HepG2 (cell line): ENCODE measurements around the gene SFTA2. TPM values are rescaled to one million over a fixed set of nuclear protein-coding genes. Genes with fewer than 3 reads are reported as not detected.
A peak's percentile ranks its signal among the peaks of the same experiment; 100 is the strongest.

ENCODE experiments used
- ATAC-seq: fragments of 200-7000 bp; cut with Tn5 transposase; 3 replicates; pipeline ENCODE4 v1.9.1; 2020; ENCODE audit warnings: mild to moderate bottlenecking, moderate library complexity
- BruUV-seq: library from RNA; stranded (reverse); fragments of 400-500 nt; replicated peaks from 2 replicates; lab custom pipeline; 2021; lab: Mats Ljungman, UMichigan
- CTCF ChIA-PET: fragments of 300-600 bp; formaldehyde crosslinking; extraction: SDS; loops from one replicate; lab custom pipeline; 2021; ENCODE audit warnings: low total read pairs, inconsistent platforms, low intra/inter-chr PET ratio; lab: Yijun Ruan, JAX
- POLR2A ChIA-PET: fragments of 350-600 bp; sonication (Branson Sonifier 250); formaldehyde crosslinking; loops from one replicate; lab custom pipeline; 2020; ENCODE audit warnings: antibody characterized with exemption, inconsistent platforms; lab: Yijun Ruan, JAX
- DNase-seq: peaks from one replicate; pipeline ENCODE4 v3.0.0-alpha.2; 2015; ENCODE audit warnings: low spot score
- FAIRE-seq: peaks from 3 replicates; lab custom pipeline; 2011; peaks lifted over from hg19 to GRCh38; lab: Jason Lieb, UNC
- H2AFZ ChIP-seq: one replicate; pipeline ENCODE4 v1.6.1; 2011; ENCODE audit warnings: low read length, inconsistent platforms
- H3K27ac ChIP-seq: fragments of 300-600 bp; 3 replicates; pipeline ENCODE4 v1.8.0; 2011; ENCODE audit warnings: mixed run types, mild to moderate bottlenecking, mixed read lengths, low read length, inconsistent platforms; ENCODE audit not compliant: insufficient read depth; ENCODE audit errors: extremely low read length
- H3K27me3 ChIP-seq, 2 experiments: fragments of 200-600 bp in 1 of 2; 2 replicates in 1 of 2; 3 replicates in 1 of 2; pipeline versions ENCODE4 v1.6.0 to v1.8.0; 2011; ENCODE audit warnings: low read length in 2 of 2, mild to moderate bottlenecking in 2 of 2, moderate library complexity in 2 of 2, inconsistent platforms in 1 of 2; ENCODE audit not compliant: insufficient read depth in 2 of 2, control insufficient read depth in 1 of 2
- H3K36me3 ChIP-seq, 2 experiments: fragments of 200-600 bp in 1 of 2; replicated peaks in 1 of 2; 2 replicates in 1 of 2; 3 replicates in 1 of 2; pipeline versions ENCODE4 v1.5.1 to v1.8.0; 2011; ENCODE audit warnings: low read length in 2 of 2, inconsistent platforms in 1 of 2; ENCODE audit not compliant: insufficient read depth in 2 of 2, control insufficient read depth in 1 of 2
- H3K4me1 ChIP-seq: 2 replicates; pipeline ENCODE4 v1.5.1; 2012; ENCODE audit warnings: low read length, inconsistent platforms; ENCODE audit not compliant: insufficient read depth
- H3K4me2 ChIP-seq: 2 replicates; pipeline ENCODE4 v1.6.0; 2011; ENCODE audit warnings: low read depth, low read length, inconsistent platforms
- H3K4me3 ChIP-seq, 3 experiments: fragments of 200-600 bp in 1 of 3; sonication (generic), shearing (Covaris generic) in 1 of 3; replicated peaks in 1 of 3; 2 replicates each; pipeline ENCODE4 v1.5.1; 2011 to 2016; ENCODE audit warnings: low read length in 3 of 3, inconsistent platforms in 2 of 3, low read depth in 2 of 3, mild to moderate bottlenecking in 2 of 3, control low read depth in 1 of 3, mixed read lengths in 1 of 3; ENCODE audit not compliant: insufficient read depth in 1 of 3
- H3K79me2 ChIP-seq: one replicate; pipeline ENCODE4 v1.6.1; 2011; ENCODE audit warnings: low read length, inconsistent platforms; ENCODE audit not compliant: insufficient read depth
- H3K9ac ChIP-seq: 2 replicates; pipeline ENCODE4 v1.6.0; 2011; ENCODE audit warnings: mild to moderate bottlenecking, low read depth, low read length, inconsistent platforms; ENCODE audit not compliant: insufficient read depth
- H3K9me3 ChIP-seq: 2 replicates; pipeline ENCODE4 v1.5.1; 2012; ENCODE audit warnings: mild to moderate bottlenecking, low read length
- H4K20me1 ChIP-seq: 2 replicates; pipeline ENCODE4 v1.6.0; 2011; ENCODE audit warnings: inconsistent platforms, mild to moderate bottlenecking, low read length, moderate library complexity; ENCODE audit not compliant: insufficient read depth
- CHCHD3 ChIP-seq: sonication (generic); formaldehyde crosslinking; IDR thresholded peaks from 2 replicates; pipeline ENCODE4 v1.8.0; 2022; ENCODE audit warnings: mild to moderate bottlenecking, missing genetic modification reagents, moderate library complexity
- DR1 ChIP-seq: sonication (generic); formaldehyde crosslinking; IDR thresholded peaks from 2 replicates; pipeline ENCODE4 v1.8.0; 2021; ENCODE audit warnings: mild to moderate bottlenecking, missing genetic modification reagents, inconsistent platforms
- EZH2 ChIP-seq: conservative IDR thresholded peaks from 2 replicates; pipeline ENCODE4 v1.6.1; 2012; ENCODE audit warnings: mild to moderate bottlenecking, low read depth, low read length, moderate library complexity
- SMAD9 ChIP-seq: sonication (generic); formaldehyde crosslinking; IDR thresholded peaks from 2 replicates; pipeline ENCODE4 v1.5.1; 2020; ENCODE audit warnings: mild to moderate bottlenecking, missing genetic modification reagents
- SP5 ChIP-seq: IDR thresholded peaks from 2 replicates; pipeline ENCODE4 v1.6.1; 2016; ENCODE audit warnings: low read depth, borderline replicate concordance
- TEAD2 ChIP-seq: sonication (generic); formaldehyde crosslinking; IDR thresholded peaks from 2 replicates; pipeline ENCODE4 v1.9.0; 2021; ENCODE audit warnings: missing genetic modification reagents
- ZBTB7B ChIP-seq: sonication (generic); formaldehyde crosslinking; IDR thresholded peaks from 2 replicates; pipeline ENCODE4 v1.4.0; 2020; ENCODE audit warnings: missing genetic modification reagents
- ZFP41 ChIP-seq: sonication (generic); formaldehyde crosslinking; IDR thresholded peaks from 2 replicates; pipeline ENCODE4 v1.4.0; 2020; ENCODE audit warnings: mild to moderate bottlenecking, missing genetic modification reagents, borderline replicate concordance
- ZNF101 ChIP-seq: sonication (generic); formaldehyde crosslinking; IDR thresholded peaks from 2 replicates; pipeline ENCODE4 v1.4.0; 2020; ENCODE audit warnings: mild to moderate bottlenecking, low read depth, missing genetic modification reagents, borderline replicate concordance
- ZNF17 ChIP-seq: sonication (generic); formaldehyde crosslinking; IDR thresholded peaks from 2 replicates; pipeline ENCODE4 v1.5.0; 2020; ENCODE audit warnings: mild to moderate bottlenecking, missing genetic modification reagents
- ZNF543 ChIP-seq: sonication (generic); formaldehyde crosslinking; IDR thresholded peaks from 2 replicates; pipeline ENCODE4 v1.4.0; 2020; ENCODE audit warnings: mild to moderate bottlenecking, missing genetic modification reagents
- ZNF629 ChIP-seq: sonication (generic); formaldehyde crosslinking; conservative IDR thresholded peaks from 2 replicates; pipeline ENCODE4 v1.5.0; 2020; ENCODE audit warnings: missing genetic modification reagents
- WGBS: methylation state at CpG from one replicate; pipeline ENCODE4 v1.1.6; 2017; ENCODE audit warnings: low lambda C conversion rate; 5-methylcytosine and 5-hydroxymethylcytosine counted together
- in situ Hi-C: cut with HindIII; loops from 2 replicates; pipeline ENCODE4 v1.10.0; 2017; ENCODE audit warnings: low pct_unique_long_range_greater_than_20kb; ENCODE audit not compliant: extremely low pct_ligation_motif_present
- intact Hi-C: fragments of 100-400 bp; cut with micrococcal nuclease; formaldehyde crosslinking; loops from one replicate; pipeline ENCODE4 v1.10.0; 2022; ENCODE audit not compliant: unreplicated experiment
- polyA plus RNA-seq, 8 experiments: library from polyadenylated mRNA; depleted of rRNA in 3 of 8; stranded (reverse) in 7 of 8; unstranded in 1 of 8; fragments of >200 nt; fragmentation: Illumina TruSeq in 4 of 8; extraction: Trizol in 4 of 8; gene quantifications; 2 replicates each; pipeline versions ENCODE4 v1.2.1 to v1.2.3, GENCODE V29; 2011 to 2016; ENCODE audit warnings: low read depth in 4 of 8, missing spikeins in 1 of 8, mixed read lengths in 1 of 8; ENCODE audit not compliant: insufficient read depth in 1 of 8
- total RNA-seq, 5 experiments: library from RNA; depleted of rRNA; stranded (reverse); fragments of >200 nt; fragmentation: Illumina TruSeq; extraction: Trizol; gene quantifications; 2 replicates each; pipeline ENCODE4 v1.2.3, GENCODE V29; 2016; ENCODE audit warnings: low read depth in 1 of 5
- TF ChIP-seq, protein P1 (sequence below): sonication (generic); formaldehyde crosslinking; IDR thresholded peaks from 2 replicates; pipeline ENCODE4 v1.8.1; 2023; ENCODE audit warnings: mild to moderate bottlenecking, inconsistent platforms, moderate library complexity, missing genetic modification reagents, borderline replicate concordance
- TF ChIP-seq, protein P2 (sequence below): sonication (generic); formaldehyde crosslinking; IDR thresholded peaks from 2 replicates; pipeline ENCODE4 v1.5.0; 2020; ENCODE audit warnings: missing genetic modification reagents
- TF ChIP-seq, protein P3 (sequence below): sonication (generic); formaldehyde crosslinking; IDR thresholded peaks from 2 replicates; pipeline ENCODE4 v1.5.0; 2020; ENCODE audit warnings: mild to moderate bottlenecking, missing genetic modification reagents
- TF ChIP-seq, protein P4 (sequence below): sonication (generic); formaldehyde crosslinking; IDR thresholded peaks from 2 replicates; pipeline ENCODE4 v1.8.0; 2022; ENCODE audit warnings: mild to moderate bottlenecking, missing genetic modification reagents, moderate library complexity

Gene SFTA2
- total and polyA plus RNA-seq, 2 of the 13 experiments (the other 11 are each of a cell fraction or from before 2014, with no cell fraction given), result not detected

- peak overlapping the region; percentile 90 for H3K4me2 ChIP-seq
- 18% methylated on average over 15 of the region's 18 CpGs for WGBS
- H3K9me3 ChIP-seq, result no peaks in the 10 kb centered on the region
- BruUV-seq, result TSS peak; percentile 34
- H3K79me2 ChIP-seq, result peaks cover 19% of the 10 kb centered on the region
- intact Hi-C loops (loop anchor here (1.0 kb wide), 1 partner anchor 21 kb away; no protein-coding TSS in a partner anchor), in situ Hi-C loops (no loop called here)
- H2AFZ ChIP-seq, result no peak overlapping the region
- peak overlapping the region; percentile 65 for H3K9ac ChIP-seq
- ChIA-PET CTCF (no interaction called here), POLR2A (interaction anchor here (1.1 to 5.9 kb wide), 6 partner anchors 20 to 122 kb away, joined by 3 to 45 read pairs (median 15); partner anchors contain the start of genes GTF2H4 and VARS2)
- peaks cover 49% of the 10 kb centered on the region for H3K4me1 ChIP-seq
- peak; percentile 74 for ATAC-seq
- H3K27ac ChIP-seq, result peak overlapping the region; percentile 50
- H4K20me1 ChIP-seq, result peaks cover 4% of the 10 kb centered on the region; the same call in 1 of the 2 replicates
- H3K27me3 ChIP-seq, result peaks cover 6 to 14% of the 10 kb centered on the region in 2 experiments
- FAIRE-seq, result peak; percentile 92
- peak overlapping the region; percentile 80 to 91 (median 82) for H3K4me3 ChIP-seq
- H3K36me3 ChIP-seq, result peaks cover 12 to 27% of the 10 kb centered on the region in 2 experiments
- peak; percentile 95 for DNase-seq
- TF ChIP-seq EZH2 (no peak), ZFP41 (CRISPR knock-in tag) (no peak), DR1 (CRISPR knock-in tag) (no peak), ZNF629 (no peak), SP5 (CRISPR knock-in tag) (0 out of 2 replicates have a peak, but pooled peaks have one; percentile 16), TEAD2 (CRISPR knock-in tag) (no peak), ZNF101 (CRISPR knock-in tag) (no peak), ZBTB7B (CRISPR knock-in tag) (peak; percentile 76; the same call in 1 of the 2 replicates), ZNF543 (CRISPR knock-in tag) (no peak), ZNF17 (CRISPR knock-in tag) (no peak), CHCHD3 (CRISPR knock-in tag) (no peak), SMAD9 (CRISPR knock-in tag) (peak; percentile 53; the same call in 1 of the 2 replicates)
- TF ChIP-seq, protein P1, sequence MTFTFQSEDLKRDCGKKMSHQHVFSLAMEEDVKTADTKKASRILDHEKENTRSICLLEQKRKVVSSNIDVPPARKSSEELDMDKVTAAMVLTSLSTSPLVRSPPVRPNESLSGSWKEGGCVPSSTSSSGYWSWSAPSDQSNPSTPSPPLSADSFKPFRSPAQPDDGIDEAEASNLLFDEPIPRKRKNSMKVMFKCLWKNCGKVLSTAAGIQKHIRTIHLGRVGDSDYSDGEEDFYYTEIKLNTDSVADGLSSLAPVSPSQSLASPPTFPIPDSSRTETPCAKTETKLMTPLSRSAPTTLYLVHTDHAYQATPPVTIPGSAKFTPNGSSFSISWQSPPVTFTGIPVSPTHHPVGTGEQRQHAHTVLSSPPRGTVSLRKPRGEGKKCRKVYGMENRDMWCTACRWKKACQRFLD, result no peak
- TF ChIP-seq, protein P2, sequence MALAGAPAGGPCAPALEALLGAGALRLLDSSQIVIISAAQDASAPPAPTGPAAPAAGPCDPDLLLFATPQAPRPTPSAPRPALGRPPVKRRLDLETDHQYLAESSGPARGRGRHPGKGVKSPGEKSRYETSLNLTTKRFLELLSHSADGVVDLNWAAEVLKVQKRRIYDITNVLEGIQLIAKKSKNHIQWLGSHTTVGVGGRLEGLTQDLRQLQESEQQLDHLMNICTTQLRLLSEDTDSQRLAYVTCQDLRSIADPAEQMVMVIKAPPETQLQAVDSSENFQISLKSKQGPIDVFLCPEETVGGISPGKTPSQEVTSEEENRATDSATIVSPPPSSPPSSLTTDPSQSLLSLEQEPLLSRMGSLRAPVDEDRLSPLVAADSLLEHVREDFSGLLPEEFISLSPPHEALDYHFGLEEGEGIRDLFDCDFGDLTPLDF (CRISPR knock-in tag), result no peak
- TF ChIP-seq, protein P3, sequence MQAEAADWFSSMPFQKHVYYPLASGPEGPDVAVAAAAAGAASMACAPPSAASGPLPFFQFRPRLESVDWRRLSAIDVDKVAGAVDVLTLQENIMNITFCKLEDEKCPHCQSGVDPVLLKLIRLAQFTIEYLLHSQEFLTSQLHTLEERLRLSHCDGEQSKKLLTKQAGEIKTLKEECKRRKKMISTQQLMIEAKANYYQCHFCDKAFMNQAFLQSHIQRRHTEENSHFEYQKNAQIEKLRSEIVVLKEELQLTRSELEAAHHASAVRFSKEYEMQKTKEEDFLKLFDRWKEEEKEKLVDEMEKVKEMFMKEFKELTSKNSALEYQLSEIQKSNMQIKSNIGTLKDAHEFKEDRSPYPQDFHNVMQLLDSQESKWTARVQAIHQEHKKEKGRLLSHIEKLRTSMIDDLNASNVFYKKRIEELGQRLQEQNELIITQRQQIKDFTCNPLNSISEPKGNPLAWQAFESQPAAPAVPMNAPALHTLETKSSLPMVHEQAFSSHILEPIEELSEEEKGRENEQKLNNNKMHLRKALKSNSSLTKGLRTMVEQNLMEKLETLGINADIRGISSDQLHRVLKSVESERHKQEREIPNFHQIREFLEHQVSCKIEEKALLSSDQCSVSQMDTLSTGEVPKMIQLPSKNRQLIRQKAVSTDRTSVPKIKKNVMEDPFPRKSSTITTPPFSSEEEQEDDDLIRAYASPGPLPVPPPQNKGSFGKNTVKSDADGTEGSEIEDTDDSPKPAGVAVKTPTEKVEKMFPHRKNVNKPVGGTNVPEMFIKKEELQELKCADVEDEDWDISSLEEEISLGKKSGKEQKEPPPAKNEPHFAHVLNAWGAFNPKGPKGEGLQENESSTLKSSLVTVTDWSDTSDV, result no peak
- TF ChIP-seq, protein P4, sequence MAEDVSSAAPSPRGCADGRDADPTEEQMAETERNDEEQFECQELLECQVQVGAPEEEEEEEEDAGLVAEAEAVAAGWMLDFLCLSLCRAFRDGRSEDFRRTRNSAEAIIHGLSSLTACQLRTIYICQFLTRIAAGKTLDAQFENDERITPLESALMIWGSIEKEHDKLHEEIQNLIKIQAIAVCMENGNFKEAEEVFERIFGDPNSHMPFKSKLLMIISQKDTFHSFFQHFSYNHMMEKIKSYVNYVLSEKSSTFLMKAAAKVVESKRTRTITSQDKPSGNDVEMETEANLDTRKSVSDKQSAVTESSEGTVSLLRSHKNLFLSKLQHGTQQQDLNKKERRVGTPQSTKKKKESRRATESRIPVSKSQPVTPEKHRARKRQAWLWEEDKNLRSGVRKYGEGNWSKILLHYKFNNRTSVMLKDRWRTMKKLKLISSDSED (CRISPR knock-in tag), result no peak
Observed at GRCh38 chr6:30885999-30886896, 45.7 kb downstream of the SFTA2 start.
